Testis (tissue), 3 donors: ENCODE results near the gene TNFRSF4. TPM values are rescaled to one million over a fixed set of nuclear protein-coding genes. Genes with fewer than 3 reads are reported as not detected.

Source experiments
- DNase-seq: peaks from one replicate; pipeline ENCODE4 v3.0.0-alpha.2; 2019
- H3K27ac ChIP-seq, 2 donors: fragments of 200-600 bp; sonication (generic); one replicate each; pipeline ENCODE4 v1.5.1; 2019
- H3K27me3 ChIP-seq: fragments of 200-600 bp; sonication (generic); one replicate; pipeline ENCODE4 v1.5.1; 2019
- H3K36me3 ChIP-seq: fragments of 200-600 bp; sonication (generic); one replicate; pipeline ENCODE4 v1.5.1; 2017; ENCODE audit warnings: low read depth; ENCODE audit errors: missing control alignments
- H3K4me1 ChIP-seq: fragments of 200-600 bp; sonication (generic); one replicate; pipeline ENCODE4 v1.5.1; 2019
- H3K4me3 ChIP-seq, 2 donors: fragments of 200-600 bp; sonication (generic); one replicate each; pipeline ENCODE4 v1.5.1; 2017 to 2019
- H3K9me3 ChIP-seq: fragments of 200-600 bp; sonication (generic); one replicate; pipeline ENCODE4 v1.5.1; 2017
- POLR2A ChIP-seq: fragments of 450-650 bp; IDR thresholded peaks from one replicate; pipeline ENCODE4 v1.6.1; 2017; ENCODE audit warnings: antibody characterized with exemption, mild to moderate bottlenecking, moderate library complexity
- WGBS, 2 donors: methylation state at CpG; one replicate each; pipeline ENCODE4 v1.1.5; 2018; 5-methylcytosine and 5-hydroxymethylcytosine counted together
- intact Hi-C: fragments of 100-400 bp; cut with DNase I; formaldehyde crosslinking; loops from one replicate; pipeline ENCODE4 v1.15.1; 2023; ENCODE audit warnings: low total_unique reads
- polyA plus RNA-seq: library from polyadenylated mRNA; stranded (reverse); fragments of 350-450 nt; fragmentation: Illumina TruSeq; extraction: RNeasy Lipid Tissue Mini Kit (QIAGEN cat#74804); gene quantifications from one replicate; pipeline ENCODE4 v1.2.3, GENCODE V29; 2014; ENCODE audit warnings: low read depth, low replicate concordance; ENCODE audit not compliant: insufficient read depth
- total RNA-seq, 2 donors: library from RNA; depleted of rRNA; stranded (reverse); fragments of >200 nt; gene quantifications; one replicate each; pipeline ENCODE4 v1.2.3, GENCODE V29; 2016
- TF ChIP-seq, protein P1 (sequence below), 3 experiments: fragments of 450-650 bp in 2 of 3; fragments of 200-600 bp in 1 of 3; sonication (generic) in 1 of 3; IDR thresholded peaks; one replicate each; pipeline ENCODE4 v1.5.1; 2016 to 2019; ENCODE audit warnings: antibody characterized with exemption in 3 of 3, mild to moderate bottlenecking in 2 of 3, moderate library complexity in 1 of 3

Gene TNFRSF4
- total and polyA plus RNA-seq, 3 donors from 2014 or later = 0.80 to 1.4 (median 0.87) TPM

DNA sequence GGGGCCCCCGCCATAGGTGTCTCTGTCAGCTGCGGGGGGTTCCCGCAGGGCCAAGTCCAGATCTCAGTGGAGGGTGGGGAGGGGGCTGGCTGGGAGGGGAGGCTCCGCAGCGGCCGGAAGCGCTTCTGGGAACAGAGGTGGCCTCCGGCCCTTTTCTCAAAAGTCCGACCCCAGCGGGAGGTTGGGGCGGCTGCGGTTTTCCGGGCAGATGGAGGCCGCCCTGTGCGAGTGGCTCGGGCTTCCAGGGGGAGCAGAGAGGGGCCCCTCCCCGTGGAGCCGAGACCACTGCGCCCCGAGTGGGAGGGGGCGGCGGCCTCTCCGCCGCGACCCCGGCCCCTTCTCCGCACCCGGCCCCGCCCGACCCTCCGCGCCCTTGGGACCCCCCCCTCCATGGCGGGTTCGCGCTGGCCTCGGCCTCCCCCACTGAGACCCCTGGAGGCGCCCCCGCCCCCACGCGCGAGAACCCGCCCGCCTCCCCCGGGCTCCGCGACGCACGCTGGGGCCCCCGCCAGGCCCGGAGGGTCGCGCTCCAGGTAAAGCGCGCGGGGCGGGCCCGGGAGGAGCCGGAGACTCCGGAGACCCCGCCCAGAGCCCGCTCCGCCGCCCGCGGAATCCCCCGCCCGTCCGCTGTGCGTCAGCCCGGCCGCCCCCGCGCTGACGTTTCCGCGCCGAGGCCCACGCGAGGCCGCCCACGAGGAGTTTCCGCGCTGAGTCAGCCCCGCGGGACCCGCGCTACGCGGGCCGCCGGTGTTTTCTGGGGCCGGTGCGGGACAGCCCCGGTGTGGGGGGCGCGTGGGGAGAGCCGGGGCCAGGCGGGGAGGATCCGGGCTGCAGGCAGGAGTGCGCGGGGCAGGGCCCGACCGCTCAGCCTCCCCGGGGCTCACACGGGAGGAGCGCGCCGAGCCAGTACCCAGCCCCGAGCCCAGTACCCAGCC, 12.8 kb downstream of the TNFRSF4 start:
- no peaks in the 10 kb centered on the region for H3K36me3 ChIP-seq
- no peaks in the 10 kb centered on the region for H3K27me3 ChIP-seq
- 2% methylated on average over 57 of the region's 109 CpGs; no CpG with 5 or more reads in 1 of the 2 donors for WGBS, 2 donors
- DNase-seq = peak; percentile 60
- no peaks in the 10 kb centered on the region for H3K9me3 ChIP-seq
- intact Hi-C loops = no loop called here
- peaks cover 1% of the 10 kb centered on the region for H3K4me1 ChIP-seq
- peak overlapping the region; percentile 39 to 41 for H3K27ac ChIP-seq
- TF ChIP-seq, protein P1, sequence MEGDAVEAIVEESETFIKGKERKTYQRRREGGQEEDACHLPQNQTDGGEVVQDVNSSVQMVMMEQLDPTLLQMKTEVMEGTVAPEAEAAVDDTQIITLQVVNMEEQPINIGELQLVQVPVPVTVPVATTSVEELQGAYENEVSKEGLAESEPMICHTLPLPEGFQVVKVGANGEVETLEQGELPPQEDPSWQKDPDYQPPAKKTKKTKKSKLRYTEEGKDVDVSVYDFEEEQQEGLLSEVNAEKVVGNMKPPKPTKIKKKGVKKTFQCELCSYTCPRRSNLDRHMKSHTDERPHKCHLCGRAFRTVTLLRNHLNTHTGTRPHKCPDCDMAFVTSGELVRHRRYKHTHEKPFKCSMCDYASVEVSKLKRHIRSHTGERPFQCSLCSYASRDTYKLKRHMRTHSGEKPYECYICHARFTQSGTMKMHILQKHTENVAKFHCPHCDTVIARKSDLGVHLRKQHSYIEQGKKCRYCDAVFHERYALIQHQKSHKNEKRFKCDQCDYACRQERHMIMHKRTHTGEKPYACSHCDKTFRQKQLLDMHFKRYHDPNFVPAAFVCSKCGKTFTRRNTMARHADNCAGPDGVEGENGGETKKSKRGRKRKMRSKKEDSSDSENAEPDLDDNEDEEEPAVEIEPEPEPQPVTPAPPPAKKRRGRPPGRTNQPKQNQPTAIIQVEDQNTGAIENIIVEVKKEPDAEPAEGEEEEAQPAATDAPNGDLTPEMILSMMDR (IDR thresholded peaks at IDR 0.05) = no peak
- no peak for TF ChIP-seq POLR2A
- H3K4me3 ChIP-seq = peak overlapping the region; percentile 39 to 44

DNA sequence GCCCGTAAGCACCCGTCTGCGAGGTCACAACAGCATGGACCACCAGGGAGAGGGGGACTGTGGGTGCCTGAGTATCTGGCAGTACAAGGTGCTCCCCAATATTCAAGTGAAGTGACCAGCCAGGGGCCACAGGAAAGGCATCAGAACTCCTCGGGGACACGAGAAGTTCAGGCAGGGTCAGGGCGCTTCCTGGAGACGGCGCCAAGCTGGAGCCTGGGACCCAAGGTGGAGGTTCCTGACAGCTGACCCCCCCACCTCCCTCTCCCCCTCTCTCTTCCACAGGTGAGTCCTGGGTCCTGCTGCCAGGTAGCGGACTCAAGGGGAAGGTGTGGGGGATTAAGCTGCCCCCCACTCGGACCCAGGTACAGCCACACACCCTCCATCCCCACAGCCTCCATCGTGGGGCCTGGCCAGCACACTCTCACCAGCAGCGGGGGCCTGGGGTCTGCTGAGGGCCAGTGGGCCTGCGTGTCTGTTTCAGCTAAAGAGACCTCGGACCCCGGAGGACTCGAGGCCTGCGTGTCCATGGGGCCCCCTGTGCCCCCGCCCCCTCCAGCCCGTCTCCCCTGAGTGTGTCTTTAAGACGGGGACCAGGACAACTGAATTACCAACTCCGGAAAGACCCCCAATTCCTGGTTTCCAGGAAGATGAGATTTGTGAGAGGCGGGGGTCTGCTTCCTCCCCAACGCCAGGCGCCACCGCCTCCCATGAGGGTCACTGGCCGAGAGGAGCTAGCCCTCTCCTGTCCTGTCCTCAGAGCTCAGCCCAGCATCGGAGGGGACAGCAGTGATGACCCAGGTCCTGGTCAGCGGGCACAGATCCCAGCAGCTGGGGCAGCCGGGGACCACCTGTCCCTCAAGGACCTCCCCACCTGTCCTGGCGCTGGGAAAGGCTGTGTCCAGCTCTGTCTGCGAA, 13.7 kb downstream of the TNFRSF4 start:
- H3K36me3 ChIP-seq = no peaks in the 10 kb centered on the region
- H3K4me3 ChIP-seq = peak overlapping the region in 1 of 2 donors; percentile 39
- TF ChIP-seq POLR2A = no peak
- TF ChIP-seq, protein P1 (IDR thresholded peaks at IDR 0.05) = no peak
- H3K27me3 ChIP-seq = no peaks in the 10 kb centered on the region
- intact Hi-C loops = no loop called here
- WGBS, 2 donors = 79 to 84% methylated on average over 11 to 31 of the region's 31 CpGs
- H3K4me1 ChIP-seq = no peaks in the 10 kb centered on the region
- no peak for DNase-seq
- no peaks in the 10 kb centered on the region for H3K9me3 ChIP-seq
- peak overlapping the region in 1 of 2 donors; percentile 39 for H3K27ac ChIP-seq

DNA sequence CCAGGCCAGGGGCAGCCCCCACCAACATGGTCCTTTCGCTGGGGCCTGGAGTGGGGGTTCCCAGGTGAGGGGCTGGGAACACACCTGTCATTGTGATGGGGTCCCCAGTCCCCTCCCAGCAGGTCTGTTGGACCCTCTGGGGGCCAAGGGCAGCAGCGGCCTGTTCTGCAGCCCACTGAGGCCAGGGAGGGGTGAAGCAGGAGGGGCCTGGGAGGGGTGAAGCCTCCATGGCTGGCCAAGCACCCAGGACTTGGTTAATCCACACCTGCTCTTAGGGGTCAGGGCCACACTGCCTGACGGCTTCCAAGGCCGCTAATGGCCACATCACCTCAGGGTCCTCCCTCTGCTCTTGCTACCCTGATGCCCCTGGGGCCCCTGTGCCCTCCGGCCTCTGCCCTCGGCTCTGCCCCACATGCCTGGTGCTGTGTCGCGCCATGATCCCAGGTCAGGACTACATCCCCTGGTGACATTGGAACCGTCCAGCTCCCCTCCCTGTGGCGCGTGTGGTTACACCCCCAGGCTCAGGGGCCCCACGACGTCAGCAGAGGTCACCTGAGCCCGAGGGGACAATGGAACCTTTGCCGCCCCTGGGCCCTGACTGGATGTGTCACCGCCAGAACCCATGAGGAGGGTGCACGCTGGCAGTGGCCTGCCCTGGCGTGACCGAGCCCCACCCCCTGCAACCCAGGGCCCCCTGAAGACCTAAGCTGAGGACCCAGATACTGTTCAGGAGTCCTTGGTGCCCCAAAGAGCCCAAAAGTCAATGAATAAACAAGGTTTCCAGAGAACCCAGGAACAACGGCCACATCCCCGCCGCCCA, 14.6 kb downstream of the TNFRSF4 start:
- intact Hi-C loops = no loop called here
- TF ChIP-seq, protein P1 (IDR thresholded peaks at IDR 0.05) = no peak
- TF ChIP-seq POLR2A = no peak
- 80 to 90% methylated on average over 5 to 20 of the region's 22 CpGs for WGBS, 2 donors
- no peak for DNase-seq
- Histone ChIP-seq H3K27me3 (no peaks in the 10 kb centered on the region), H3K27ac (no peak overlapping the region), H3K36me3 (no peaks in the 10 kb centered on the region), H3K9me3 (no peaks in the 10 kb centered on the region), H3K4me3 (no peak overlapping the region), H3K4me1 (no peaks in the 10 kb centered on the region)

DNA sequence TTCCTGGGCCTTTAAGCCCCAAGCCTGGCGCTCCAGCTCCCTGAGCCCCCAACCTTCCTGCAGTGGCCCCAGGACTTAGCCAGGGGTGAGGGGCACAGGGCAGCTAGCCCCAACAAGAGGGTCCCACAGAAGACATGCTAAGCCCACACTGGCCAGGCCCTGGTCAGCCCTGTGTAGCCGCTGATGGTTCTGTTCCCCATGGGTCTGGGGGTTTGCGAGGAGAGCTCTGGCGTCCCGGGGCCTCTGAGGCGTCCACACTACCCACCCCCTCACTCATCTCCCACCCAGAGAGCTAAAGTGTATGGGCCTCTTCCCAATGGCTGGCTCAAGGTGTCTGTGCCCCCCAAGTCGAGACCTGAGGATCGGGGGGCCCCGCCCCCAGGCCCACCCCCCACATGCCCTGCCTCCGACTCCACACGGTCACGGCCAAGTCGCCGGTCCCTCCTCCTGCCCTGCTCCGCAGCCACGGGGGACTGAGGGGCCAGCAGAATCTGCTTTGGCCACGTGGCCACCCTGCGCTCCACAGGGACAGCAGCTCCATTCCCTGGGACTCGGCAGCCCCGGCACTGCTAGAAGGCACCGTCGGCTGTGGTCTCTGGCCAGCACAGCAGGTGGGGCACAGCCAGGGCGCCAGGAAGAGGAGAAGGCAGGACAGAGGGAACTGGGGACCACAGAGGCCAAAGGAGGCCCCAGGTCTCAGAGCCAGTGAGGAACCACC, 15.4 kb downstream of the TNFRSF4 start:
- Histone ChIP-seq H3K27ac (no peak overlapping the region), H3K27me3 (no peaks in the 10 kb centered on the region), H3K9me3 (no peaks in the 10 kb centered on the region), H3K36me3 (no peaks in the 10 kb centered on the region), H3K4me1 (no peaks in the 10 kb centered on the region), H3K4me3 (no peak overlapping the region)
- no peak for DNase-seq
- WGBS, 2 donors = 76 to 79% methylated on average over 6 to 23 of the region's 23 CpGs
- intact Hi-C loops = no loop called here
- TF ChIP-seq, protein P1 (IDR thresholded peaks at IDR 0.05) = no peak
- TF ChIP-seq POLR2A = no peak
